HCT116 (cell line): ENCODE measurements around the gene C1orf116.

Experiments
- EZH2 ChIP-seq: fragments of 200-600 bp; sonication (generic); IDR thresholded peaks from 2 replicates; pipeline ENCODE4 v1.6.1; 2017; ENCODE audit warnings: antibody characterized with exemption, mixed run types
- EZH2phosphoT487 ChIP-seq: fragments of 200-600 bp; IDR thresholded peaks from 2 replicates; pipeline ENCODE4 v1.6.1; 2018; ENCODE audit warnings: antibody characterized with exemption, borderline replicate concordance
- JUND ChIP-seq: IDR thresholded peaks from 2 replicates; pipeline ENCODE4 v1.6.1; 2012
- POLR2A ChIP-seq: IDR thresholded peaks from 2 replicates; pipeline ENCODE4 v1.7.0; 2011; ENCODE audit warnings: borderline replicate concordance; ENCODE audit not compliant: insufficient read depth, insufficient read length; ENCODE audit errors: extremely low read depth
- POLR2AphosphoS5 ChIP-seq: IDR thresholded peaks from 2 replicates; pipeline ENCODE4 v1.6.1; 2011; ENCODE audit warnings: mild to moderate bottlenecking, low read depth, low read length, moderate library complexity
- SIN3A ChIP-seq: IDR thresholded peaks from 2 replicates; pipeline ENCODE4 v1.6.1; 2012; ENCODE audit warnings: low read depth
- YY1 ChIP-seq: IDR thresholded peaks from 2 replicates; pipeline ENCODE4 v1.6.1; 2011; ENCODE audit warnings: low read length, low read depth, moderate library complexity, mild to moderate bottlenecking; ENCODE audit not compliant: insufficient replicate concordance; ENCODE audit errors: extremely low read depth
- ZFX ChIP-seq: fragments of 450-650 bp; IDR thresholded peaks from 2 replicates; pipeline ENCODE4 v1.6.1; 2017
- TF ChIP-seq, protein P1 (sequence below), 3 experiments: fragments of 200-600 bp in 1 of 3; sonication (generic) in 1 of 3; IDR thresholded peaks in 2 of 3; conservative IDR thresholded peaks in 1 of 3; 2 replicates each; pipeline ENCODE4 v1.5.1; 2012 to 2017; ENCODE audit warnings: low read depth in 2 of 3, low read length in 2 of 3, antibody characterized with exemption in 1 of 3, borderline replicate concordance in 1 of 3, control low read depth in 1 of 3, mild to moderate bottlenecking in 1 of 3, mixed read lengths in 1 of 3, mixed run types in 1 of 3, moderate library complexity in 1 of 3; ENCODE audit not compliant: insufficient read depth in 1 of 3

DNA sequence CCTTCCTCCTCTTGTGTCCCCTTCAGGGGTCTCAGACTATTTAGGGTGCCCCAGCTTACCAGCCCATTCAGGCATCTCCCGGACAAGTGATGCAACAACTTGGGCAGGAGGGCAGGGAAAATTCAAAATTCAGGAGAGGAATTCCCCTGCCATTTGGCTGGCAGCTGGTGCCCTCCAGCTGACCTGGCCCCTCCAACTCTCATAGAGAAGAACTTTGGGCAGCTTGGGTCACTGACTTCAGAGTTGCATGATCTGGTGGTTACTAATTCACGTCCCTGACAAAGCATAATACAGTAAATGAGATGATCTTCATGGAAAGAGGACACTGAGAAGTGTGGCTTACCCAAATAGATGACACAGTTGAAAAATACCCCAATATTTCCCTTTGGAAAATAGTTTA lies 62.1 kb downstream of the C1orf116 start, which contains the start of gene FCAMR:
- TF ChIP-seq JUND = no peak
- no peak for TF ChIP-seq POLR2A
- no peak for TF ChIP-seq POLR2AphosphoS5
- TF ChIP-seq, protein P1, sequence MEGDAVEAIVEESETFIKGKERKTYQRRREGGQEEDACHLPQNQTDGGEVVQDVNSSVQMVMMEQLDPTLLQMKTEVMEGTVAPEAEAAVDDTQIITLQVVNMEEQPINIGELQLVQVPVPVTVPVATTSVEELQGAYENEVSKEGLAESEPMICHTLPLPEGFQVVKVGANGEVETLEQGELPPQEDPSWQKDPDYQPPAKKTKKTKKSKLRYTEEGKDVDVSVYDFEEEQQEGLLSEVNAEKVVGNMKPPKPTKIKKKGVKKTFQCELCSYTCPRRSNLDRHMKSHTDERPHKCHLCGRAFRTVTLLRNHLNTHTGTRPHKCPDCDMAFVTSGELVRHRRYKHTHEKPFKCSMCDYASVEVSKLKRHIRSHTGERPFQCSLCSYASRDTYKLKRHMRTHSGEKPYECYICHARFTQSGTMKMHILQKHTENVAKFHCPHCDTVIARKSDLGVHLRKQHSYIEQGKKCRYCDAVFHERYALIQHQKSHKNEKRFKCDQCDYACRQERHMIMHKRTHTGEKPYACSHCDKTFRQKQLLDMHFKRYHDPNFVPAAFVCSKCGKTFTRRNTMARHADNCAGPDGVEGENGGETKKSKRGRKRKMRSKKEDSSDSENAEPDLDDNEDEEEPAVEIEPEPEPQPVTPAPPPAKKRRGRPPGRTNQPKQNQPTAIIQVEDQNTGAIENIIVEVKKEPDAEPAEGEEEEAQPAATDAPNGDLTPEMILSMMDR (IDR thresholded peaks at IDR 0.05 in 2 of 3, conservative IDR thresholded peaks at IDR 0.05 in 1 of 3; ENCODE audit: borderline replicate concordance in 1 of 3, insufficient read depth in 1 of 3, low read depth in 2 of 3, low read length in 2 of 3) = no peak
- no peak for TF ChIP-seq EZH2phosphoT487
- TF ChIP-seq ZFX = no peak
- TF ChIP-seq EZH2 = no peak
- no peak for TF ChIP-seq YY1
- TF ChIP-seq SIN3A = no peak
